HEK293 (cell line): ENCODE measurements around the gene MYO1F.

Source experiments
- GLI4 ChIP-seq: fragments of 450-650 bp; formaldehyde crosslinking; IDR thresholded peaks from 2 replicates; pipeline ENCODE4 v1.5.1; 2016; ENCODE audit warnings: missing biosample characterization, missing genetic modification characterization
- KLF10 ChIP-seq: fragments of 450-650 bp; IDR thresholded peaks from 2 replicates; pipeline ENCODE4 v1.5.1; 2018; ENCODE audit warnings: missing biosample characterization, mild to moderate bottlenecking, missing genetic modification characterization
- KLF16 ChIP-seq: fragments of 450-650 bp; formaldehyde crosslinking; IDR thresholded peaks from 2 replicates; pipeline ENCODE4 v1.5.1; 2017; ENCODE audit warnings: missing biosample characterization, missing genetic modification characterization
- MYNN ChIP-seq: fragments of 450-650 bp; formaldehyde crosslinking; IDR thresholded peaks from 2 replicates; pipeline ENCODE4 v1.5.1; 2016; ENCODE audit warnings: missing biosample characterization, missing genetic modification characterization, borderline replicate concordance
- ZBTB7A ChIP-seq: fragments of 450-650 bp; formaldehyde crosslinking; IDR thresholded peaks from 2 replicates; pipeline ENCODE4 v1.5.1; 2016; ENCODE audit warnings: low read depth, missing biosample characterization, missing genetic modification characterization
- ZEB2 ChIP-seq: fragments of 450-650 bp; formaldehyde crosslinking; IDR thresholded peaks from 2 replicates; pipeline ENCODE4 v1.5.1; 2016; ENCODE audit warnings: missing biosample characterization, missing genetic modification characterization
- TF ChIP-seq, protein P1 (sequence below): fragments of 450-650 bp; formaldehyde crosslinking; IDR thresholded peaks from 2 replicates; pipeline ENCODE4 v1.5.1; 2016; ENCODE audit warnings: missing biosample characterization, missing genetic modification characterization
- TF ChIP-seq, protein P2 (sequence below): fragments of 450-650 bp; IDR thresholded peaks from 2 replicates; pipeline ENCODE4 v1.5.1; 2018; ENCODE audit warnings: missing biosample characterization, missing genetic modification characterization
- TF ChIP-seq, protein P3 (sequence below): fragments of 450-650 bp; formaldehyde crosslinking; IDR thresholded peaks from 2 replicates; pipeline ENCODE4 v1.5.1; 2017; ENCODE audit warnings: missing biosample characterization, missing genetic modification characterization
- TF ChIP-seq, protein P4 (sequence below): fragments of 450-650 bp; formaldehyde crosslinking; IDR thresholded peaks from 2 replicates; pipeline ENCODE4 v1.5.1; 2016; ENCODE audit warnings: missing biosample characterization, missing genetic modification characterization

DNA sequence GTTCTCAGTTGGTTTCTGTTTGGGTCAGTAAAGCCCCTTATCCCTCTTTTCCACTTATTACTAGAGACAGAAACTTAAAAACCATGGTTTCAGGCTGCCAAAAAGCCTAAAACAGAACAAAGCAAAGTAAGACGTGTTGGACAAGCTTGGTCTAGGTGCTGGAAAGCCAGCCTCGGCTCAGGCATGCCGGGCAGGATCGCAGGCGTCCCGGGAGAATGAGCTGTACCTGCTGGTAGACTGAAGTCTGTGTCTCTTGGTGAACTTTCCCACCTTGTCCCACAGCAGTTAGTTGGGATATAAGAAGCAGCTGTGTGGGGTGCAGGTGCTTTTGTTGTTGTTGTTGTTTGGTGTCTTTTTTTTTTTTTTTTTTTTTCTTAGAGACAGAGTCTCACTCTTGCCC is 95.6 kb downstream of the MYO1F start:
- TF ChIP-seq, protein P1, sequence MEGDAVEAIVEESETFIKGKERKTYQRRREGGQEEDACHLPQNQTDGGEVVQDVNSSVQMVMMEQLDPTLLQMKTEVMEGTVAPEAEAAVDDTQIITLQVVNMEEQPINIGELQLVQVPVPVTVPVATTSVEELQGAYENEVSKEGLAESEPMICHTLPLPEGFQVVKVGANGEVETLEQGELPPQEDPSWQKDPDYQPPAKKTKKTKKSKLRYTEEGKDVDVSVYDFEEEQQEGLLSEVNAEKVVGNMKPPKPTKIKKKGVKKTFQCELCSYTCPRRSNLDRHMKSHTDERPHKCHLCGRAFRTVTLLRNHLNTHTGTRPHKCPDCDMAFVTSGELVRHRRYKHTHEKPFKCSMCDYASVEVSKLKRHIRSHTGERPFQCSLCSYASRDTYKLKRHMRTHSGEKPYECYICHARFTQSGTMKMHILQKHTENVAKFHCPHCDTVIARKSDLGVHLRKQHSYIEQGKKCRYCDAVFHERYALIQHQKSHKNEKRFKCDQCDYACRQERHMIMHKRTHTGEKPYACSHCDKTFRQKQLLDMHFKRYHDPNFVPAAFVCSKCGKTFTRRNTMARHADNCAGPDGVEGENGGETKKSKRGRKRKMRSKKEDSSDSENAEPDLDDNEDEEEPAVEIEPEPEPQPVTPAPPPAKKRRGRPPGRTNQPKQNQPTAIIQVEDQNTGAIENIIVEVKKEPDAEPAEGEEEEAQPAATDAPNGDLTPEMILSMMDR (tag by site-specific recombination), result no peak
- TF ChIP-seq GLI4 (tag by site-specific recombination), result no peak
- TF ChIP-seq, protein P2, sequence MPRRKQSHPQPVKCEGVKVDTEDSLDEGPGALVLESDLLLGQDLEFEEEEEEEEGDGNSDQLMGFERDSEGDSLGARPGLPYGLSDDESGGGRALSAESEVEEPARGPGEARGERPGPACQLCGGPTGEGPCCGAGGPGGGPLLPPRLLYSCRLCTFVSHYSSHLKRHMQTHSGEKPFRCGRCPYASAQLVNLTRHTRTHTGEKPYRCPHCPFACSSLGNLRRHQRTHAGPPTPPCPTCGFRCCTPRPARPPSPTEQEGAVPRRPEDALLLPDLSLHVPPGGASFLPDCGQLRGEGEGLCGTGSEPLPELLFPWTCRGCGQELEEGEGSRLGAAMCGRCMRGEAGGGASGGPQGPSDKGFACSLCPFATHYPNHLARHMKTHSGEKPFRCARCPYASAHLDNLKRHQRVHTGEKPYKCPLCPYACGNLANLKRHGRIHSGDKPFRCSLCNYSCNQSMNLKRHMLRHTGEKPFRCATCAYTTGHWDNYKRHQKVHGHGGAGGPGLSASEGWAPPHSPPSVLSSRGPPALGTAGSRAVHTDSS (tag by site-specific recombination), result no peak
- no peak for TF ChIP-seq ZEB2
- TF ChIP-seq, protein P3, sequence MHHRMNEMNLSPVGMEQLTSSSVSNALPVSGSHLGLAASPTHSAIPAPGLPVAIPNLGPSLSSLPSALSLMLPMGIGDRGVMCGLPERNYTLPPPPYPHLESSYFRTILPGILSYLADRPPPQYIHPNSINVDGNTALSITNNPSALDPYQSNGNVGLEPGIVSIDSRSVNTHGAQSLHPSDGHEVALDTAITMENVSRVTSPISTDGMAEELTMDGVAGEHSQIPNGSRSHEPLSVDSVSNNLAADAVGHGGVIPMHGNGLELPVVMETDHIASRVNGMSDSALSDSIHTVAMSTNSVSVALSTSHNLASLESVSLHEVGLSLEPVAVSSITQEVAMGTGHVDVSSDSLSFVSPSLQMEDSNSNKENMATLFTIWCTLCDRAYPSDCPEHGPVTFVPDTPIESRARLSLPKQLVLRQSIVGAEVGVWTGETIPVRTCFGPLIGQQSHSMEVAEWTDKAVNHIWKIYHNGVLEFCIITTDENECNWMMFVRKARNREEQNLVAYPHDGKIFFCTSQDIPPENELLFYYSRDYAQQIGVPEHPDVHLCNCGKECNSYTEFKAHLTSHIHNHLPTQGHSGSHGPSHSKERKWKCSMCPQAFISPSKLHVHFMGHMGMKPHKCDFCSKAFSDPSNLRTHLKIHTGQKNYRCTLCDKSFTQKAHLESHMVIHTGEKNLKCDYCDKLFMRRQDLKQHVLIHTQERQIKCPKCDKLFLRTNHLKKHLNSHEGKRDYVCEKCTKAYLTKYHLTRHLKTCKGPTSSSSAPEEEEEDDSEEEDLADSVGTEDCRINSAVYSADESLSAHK (tag by site-specific recombination), result no peak
- no peak for TF ChIP-seq KLF16 (tag by site-specific recombination)
- TF ChIP-seq ZBTB7A (tag by site-specific recombination), result no peak
- no peak for TF ChIP-seq MYNN (tag by site-specific recombination)
- no peak for TF ChIP-seq KLF10 (tag by site-specific recombination)
- TF ChIP-seq, protein P4, sequence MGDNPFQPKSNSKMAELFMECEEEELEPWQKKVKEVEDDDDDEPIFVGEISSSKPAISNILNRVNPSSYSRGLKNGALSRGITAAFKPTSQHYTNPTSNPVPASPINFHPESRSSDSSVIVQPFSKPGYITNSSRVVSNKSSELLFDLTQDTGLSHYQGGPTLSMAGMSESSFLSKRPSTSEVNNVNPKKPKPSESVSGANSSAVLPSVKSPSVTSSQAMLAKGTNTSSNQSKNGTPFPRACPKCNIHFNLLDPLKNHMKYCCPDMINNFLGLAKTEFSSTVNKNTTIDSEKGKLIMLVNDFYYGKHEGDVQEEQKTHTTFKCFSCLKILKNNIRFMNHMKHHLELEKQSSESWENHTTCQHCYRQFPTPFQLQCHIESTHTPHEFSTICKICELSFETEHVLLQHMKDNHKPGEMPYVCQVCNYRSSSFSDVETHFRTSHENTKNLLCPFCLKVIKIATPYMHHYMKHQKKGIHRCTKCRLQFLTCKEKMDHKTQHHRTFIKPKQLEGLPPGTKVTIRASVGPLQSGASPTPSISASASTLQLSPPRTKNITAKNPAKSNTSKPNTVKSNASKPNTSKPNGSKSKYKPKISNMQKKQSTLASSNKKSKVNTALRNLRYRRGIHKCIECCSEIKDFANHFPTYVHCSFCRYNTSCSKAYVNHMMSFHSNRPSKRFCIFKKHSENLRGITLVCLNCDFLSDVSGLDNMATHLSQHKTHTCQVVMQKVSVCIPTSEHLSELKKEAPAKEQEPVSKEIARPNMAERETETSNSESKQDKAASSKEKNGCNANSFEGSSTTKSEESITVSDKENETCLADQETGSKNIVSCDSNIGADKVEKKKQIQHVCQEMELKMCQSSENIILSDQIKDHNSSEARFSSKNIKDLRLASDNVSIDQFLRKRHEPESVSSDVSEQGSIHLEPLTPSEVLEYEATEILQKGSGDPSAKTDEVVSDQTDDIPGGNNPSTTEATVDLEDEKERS, result no peak
